Glutamatergic neuron (in vitro differentiated cells): ENCODE results near the gene TMEM63B. TPM values are rescaled to one million over a fixed set of nuclear protein-coding genes. Genes with fewer than 3 reads are reported as not detected.

Source experiments
- DNase-seq: peaks from one replicate; pipeline ENCODE4 v3.0.0; 2022
- H3K27ac Mint-ChIP-seq: one replicate; pipeline ENCODE4 v1.8.0; 2020; ENCODE audit warnings: mild to moderate bottlenecking, mixed read lengths, inconsistent platforms; ENCODE audit not compliant: unreplicated experiment
- H3K27me3 Mint-ChIP-seq: one replicate; pipeline ENCODE4 v1.8.0; 2020; ENCODE audit warnings: mild to moderate bottlenecking, moderate library complexity, mixed read lengths, inconsistent platforms; ENCODE audit not compliant: unreplicated experiment
- H3K36me3 Mint-ChIP-seq: one replicate; pipeline ENCODE4 v1.8.0; 2020; ENCODE audit warnings: mild to moderate bottlenecking, mixed read lengths, inconsistent platforms; ENCODE audit not compliant: unreplicated experiment
- H3K4me1 Mint-ChIP-seq: one replicate; pipeline ENCODE4 v1.8.0; 2020; ENCODE audit warnings: mild to moderate bottlenecking, low read depth, mixed read lengths, inconsistent platforms; ENCODE audit not compliant: unreplicated experiment
- H3K4me3 Mint-ChIP-seq: one replicate; pipeline ENCODE4 v1.8.0; 2020; ENCODE audit warnings: mild to moderate bottlenecking, mixed read lengths, inconsistent platforms; ENCODE audit not compliant: unreplicated experiment
- H3K9me3 Mint-ChIP-seq: one replicate; pipeline ENCODE4 v1.8.0; 2020; ENCODE audit warnings: mild to moderate bottlenecking, moderate library complexity, mixed read lengths, inconsistent platforms; ENCODE audit not compliant: unreplicated experiment
- total RNA-seq: library from RNA; stranded (reverse); fragmentation: NEBNext Ultra II Directional; extraction: Animal tissue kit (Norgen Biotek cat#: 25700); gene quantifications from one replicate; pipeline ENCODE4 v1.2.1, GENCODE V29; 2021; ENCODE audit not compliant: unreplicated experiment
- TF ChIP-seq, protein P1 (sequence below): fragments of 200-600 bp; sonication (generic); IDR thresholded peaks from one replicate; pipeline ENCODE4 v1.5.0; 2021; ENCODE audit not compliant: partially characterized antibody, unreplicated experiment

TMEM63B gene
- total RNA-seq, 1 donor from 2014 or later: 148 TPM

DNA sequence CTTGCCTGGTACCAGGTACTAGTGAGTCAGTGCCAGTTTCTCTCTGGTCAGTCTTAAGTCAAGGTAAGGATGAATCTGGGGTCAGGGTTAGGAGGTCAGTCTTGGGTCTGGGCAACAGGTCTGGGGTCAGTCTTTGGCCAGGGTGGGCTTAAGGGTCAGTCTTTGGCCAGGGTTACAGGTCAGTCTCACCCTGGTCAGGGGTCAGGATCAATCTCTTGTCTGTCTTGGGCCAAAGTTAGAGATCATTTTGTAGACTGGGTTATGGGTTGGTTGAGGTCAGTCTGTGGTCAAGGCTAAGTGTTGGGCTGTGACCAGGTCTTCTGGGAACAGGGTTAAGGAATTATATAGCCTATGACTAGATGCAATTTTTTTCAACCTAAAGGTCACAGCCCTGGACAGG, 18.5 kb downstream of the TMEM63B start:
- H3K27ac Mint-ChIP-seq: no peak overlapping the region
- H3K9me3 Mint-ChIP-seq: peaks cover 6% of the 10 kb centered on the region
- no peak for DNase-seq
- peaks cover 8% of the 10 kb centered on the region for H3K27me3 Mint-ChIP-seq
- TF ChIP-seq, protein P1, sequence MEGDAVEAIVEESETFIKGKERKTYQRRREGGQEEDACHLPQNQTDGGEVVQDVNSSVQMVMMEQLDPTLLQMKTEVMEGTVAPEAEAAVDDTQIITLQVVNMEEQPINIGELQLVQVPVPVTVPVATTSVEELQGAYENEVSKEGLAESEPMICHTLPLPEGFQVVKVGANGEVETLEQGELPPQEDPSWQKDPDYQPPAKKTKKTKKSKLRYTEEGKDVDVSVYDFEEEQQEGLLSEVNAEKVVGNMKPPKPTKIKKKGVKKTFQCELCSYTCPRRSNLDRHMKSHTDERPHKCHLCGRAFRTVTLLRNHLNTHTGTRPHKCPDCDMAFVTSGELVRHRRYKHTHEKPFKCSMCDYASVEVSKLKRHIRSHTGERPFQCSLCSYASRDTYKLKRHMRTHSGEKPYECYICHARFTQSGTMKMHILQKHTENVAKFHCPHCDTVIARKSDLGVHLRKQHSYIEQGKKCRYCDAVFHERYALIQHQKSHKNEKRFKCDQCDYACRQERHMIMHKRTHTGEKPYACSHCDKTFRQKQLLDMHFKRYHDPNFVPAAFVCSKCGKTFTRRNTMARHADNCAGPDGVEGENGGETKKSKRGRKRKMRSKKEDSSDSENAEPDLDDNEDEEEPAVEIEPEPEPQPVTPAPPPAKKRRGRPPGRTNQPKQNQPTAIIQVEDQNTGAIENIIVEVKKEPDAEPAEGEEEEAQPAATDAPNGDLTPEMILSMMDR: no peak
- H3K4me1 Mint-ChIP-seq: peaks cover 7% of the 10 kb centered on the region
- peaks cover 10% of the 10 kb centered on the region for H3K36me3 Mint-ChIP-seq
- H3K4me3 Mint-ChIP-seq: no peak overlapping the region

DNA sequence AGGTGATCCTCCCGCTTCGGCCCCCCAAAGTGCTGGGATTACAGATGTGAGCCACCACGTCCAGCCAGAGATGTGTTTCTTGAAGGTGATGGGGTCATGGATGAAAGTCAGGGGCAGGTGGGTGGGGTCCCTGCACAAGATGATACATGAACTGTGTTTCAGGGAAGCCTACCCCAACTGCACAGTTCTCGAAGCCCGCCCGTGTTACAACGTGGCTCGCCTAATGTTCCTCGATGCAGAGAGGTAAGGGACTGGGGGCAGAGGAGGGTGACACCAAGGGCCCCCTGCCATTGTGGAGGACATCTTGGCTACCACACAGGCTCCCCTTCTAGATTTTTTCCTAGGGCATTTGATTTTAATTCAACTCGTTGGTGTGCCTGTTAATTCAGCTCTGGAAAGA, 19.3 kb downstream of the TMEM63B start:
- Mint-ChIP-seq H3K4me1 (peaks cover 7% of the 10 kb centered on the region), H3K27ac (no peak overlapping the region)

DNA sequence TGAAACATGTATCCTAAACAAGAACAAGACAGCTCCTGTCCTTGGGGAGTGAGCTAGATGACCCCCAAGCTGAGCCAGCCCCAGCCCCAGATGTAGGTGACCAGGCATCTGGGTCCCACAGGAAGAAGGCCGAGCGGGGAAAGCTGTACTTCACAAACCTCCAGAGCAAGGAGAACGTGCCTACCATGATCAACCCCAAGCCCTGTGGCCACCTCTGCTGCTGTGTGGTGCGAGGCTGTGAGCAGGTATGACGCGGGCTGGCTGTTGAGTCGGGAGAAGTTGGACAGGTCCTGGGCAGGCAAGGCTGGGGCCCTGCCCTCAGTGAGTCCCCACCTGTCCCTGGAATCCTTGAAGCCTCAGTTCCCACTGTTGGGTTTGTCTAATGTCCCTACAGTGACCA, 19.9 kb downstream of the TMEM63B start:
- H3K27me3 Mint-ChIP-seq: peaks cover 6% of the 10 kb centered on the region
- peaks cover 10% of the 10 kb centered on the region for H3K36me3 Mint-ChIP-seq
- H3K4me1 Mint-ChIP-seq: peaks cover 7% of the 10 kb centered on the region
- H3K27ac Mint-ChIP-seq: no peak overlapping the region
- H3K9me3 Mint-ChIP-seq: peaks cover 10% of the 10 kb centered on the region
- no peak overlapping the region for H3K4me3 Mint-ChIP-seq
- no peak for DNase-seq
- TF ChIP-seq, protein P1: no peak

More for the DNA sequence above, 19.3 kb downstream of the TMEM63B start:
- Mint-ChIP-seq H3K36me3 (peaks cover 10% of the 10 kb centered on the region), H3K27me3 (peaks cover 6% of the 10 kb centered on the region), H3K4me3 (no peak overlapping the region), H3K9me3 (peaks cover 10% of the 10 kb centered on the region)
- TF ChIP-seq, protein P1: no peak
- DNase-seq: no peak

DNA sequence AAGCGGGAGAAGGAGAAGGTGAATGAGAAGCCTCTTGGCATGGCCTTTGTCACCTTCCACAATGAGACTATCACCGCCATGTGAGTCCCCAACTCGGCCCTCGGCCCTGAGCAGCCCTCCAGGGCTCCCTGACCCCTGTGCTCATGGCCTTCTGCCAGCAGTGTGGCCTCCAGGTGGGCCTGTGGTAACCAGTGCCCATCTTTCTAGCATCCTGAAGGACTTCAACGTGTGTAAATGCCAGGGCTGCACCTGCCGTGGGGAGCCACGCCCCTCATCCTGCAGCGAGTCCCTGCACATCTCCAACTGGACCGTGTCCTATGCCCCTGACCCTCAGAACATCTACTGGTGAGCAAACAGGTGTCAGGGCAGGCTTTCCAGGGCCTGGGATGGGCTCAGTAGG, 21.0 kb downstream of the TMEM63B start:
- peaks cover 8% of the 10 kb centered on the region for H3K27me3 Mint-ChIP-seq
- H3K27ac Mint-ChIP-seq: no peak overlapping the region
- H3K4me1 Mint-ChIP-seq: peaks cover 7% of the 10 kb centered on the region
- TF ChIP-seq, protein P1: no peak
- peaks cover 10% of the 10 kb centered on the region for H3K36me3 Mint-ChIP-seq
- no peak for DNase-seq
- no peak overlapping the region for H3K4me3 Mint-ChIP-seq
- H3K9me3 Mint-ChIP-seq: peaks cover 12% of the 10 kb centered on the region

DNA sequence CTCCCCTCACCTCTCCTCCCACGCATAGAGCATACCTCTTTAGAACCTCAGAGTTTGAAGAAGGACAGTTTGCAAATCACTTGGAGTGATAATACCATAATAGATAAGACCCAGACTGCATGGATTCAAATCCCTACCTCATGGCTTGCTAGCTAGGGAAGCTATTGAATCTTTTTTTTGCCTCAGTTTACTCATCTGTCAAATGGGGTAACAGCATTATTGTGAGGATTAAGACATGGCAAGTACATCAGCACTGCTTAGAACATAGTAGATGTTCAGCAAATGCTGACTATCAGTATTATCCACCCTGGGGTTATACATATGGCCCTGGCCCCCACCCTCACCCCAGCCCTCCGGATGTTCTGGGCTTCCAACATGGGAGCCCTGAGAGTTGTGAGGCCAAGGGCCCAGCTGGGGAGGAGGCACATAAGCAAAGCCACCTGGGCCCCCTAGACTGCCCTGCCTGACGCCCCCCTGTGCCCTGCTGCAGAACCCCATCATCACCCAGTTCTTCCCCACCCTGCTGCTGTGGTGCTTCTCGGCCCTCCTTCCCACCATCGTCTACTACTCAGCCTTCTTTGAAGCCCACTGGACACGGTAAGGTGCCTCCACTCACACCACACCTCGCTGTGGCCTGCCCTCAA, 22.1 kb downstream of the TMEM63B start:
- H3K27ac Mint-ChIP-seq: no peak overlapping the region
- peaks cover 10% of the 10 kb centered on the region for H3K36me3 Mint-ChIP-seq
- H3K9me3 Mint-ChIP-seq: peaks cover 11% of the 10 kb centered on the region
- no peaks in the 10 kb centered on the region for H3K4me1 Mint-ChIP-seq
- TF ChIP-seq, protein P1: no peak
- no peak overlapping the region for H3K4me3 Mint-ChIP-seq
- peaks cover 8% of the 10 kb centered on the region for H3K27me3 Mint-ChIP-seq
- DNase-seq: no peak
